ENCODE measurements around the gene CLIP1.
"Not testable (repeated sequence)": the region's sequence is repeated elsewhere in the genome, so short reads cannot be mapped to it uniquely, and the experiment has no call there.

The CLIP1 gene

GRCh38 chr12:122437656-122438121 lies 15.2 kb upstream of the CLIP1 start:
- Histone ChIP-seq H3K79me2 (ENCODE audit: low read length) (no peaks in the 10 kb centered on the region), H3K9ac (ENCODE audit: low read length) (no peak overlapping the region), H3K36me3 (replicated peaks; ENCODE audit: low read depth, low read length) (no peaks in the 10 kb centered on the region), H3K4me3 (ENCODE audit: low read length) (no peak overlapping the region), H3K27ac (ENCODE audit: low read length) (no peak overlapping the region), H2AFZ (ENCODE audit: low read depth, low read length) (no peak overlapping the region), H3K27me3 (ENCODE audit: low read depth, low read length) (no peaks in the 10 kb centered on the region), H4K20me1 (ENCODE audit: insufficient read depth, low read length) (no peaks in the 10 kb centered on the region), H3K4me1 (ENCODE audit: low read length) (no peaks in the 10 kb centered on the region), H3K4me2 (ENCODE audit: low read length) (no peak overlapping the region), H3K9me3 (ENCODE audit: insufficient read depth, low read length) (no peaks in the 10 kb centered on the region)
- no peak for TF ChIP-seq EZH2phosphoT487 (IDR thresholded peaks at IDR 0.05; ENCODE audit: low read depth)
- no peak for TF ChIP-seq CTCF (IDR thresholded peaks at IDR 0.05; ENCODE audit: low read depth, low read length)

DNA sequence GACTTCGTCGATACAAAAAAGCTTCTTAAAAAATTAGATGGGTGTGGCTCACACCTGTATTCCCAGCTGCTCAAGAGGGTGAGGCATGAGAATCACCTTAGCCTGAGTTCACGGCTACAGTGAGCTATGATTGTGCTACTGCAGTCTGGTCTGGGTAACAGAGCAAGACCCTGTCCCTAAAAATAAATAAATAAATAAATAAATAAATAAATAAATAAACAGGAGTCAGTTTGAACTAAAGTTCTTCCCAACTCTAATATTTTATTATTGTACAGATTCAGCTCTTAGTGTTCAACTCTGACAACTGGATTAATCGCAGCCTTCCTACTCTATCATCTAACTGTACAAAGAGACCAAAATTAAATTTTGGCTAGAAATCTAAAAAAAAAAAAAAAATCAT lies 12.7 kb upstream of the CLIP1 start:
- Histone ChIP-seq H3K27ac (ENCODE audit: low read length) (no peak overlapping the region), H3K4me2 (ENCODE audit: low read length) (no peak overlapping the region), H3K4me3 (ENCODE audit: low read length) (no peak overlapping the region), H2AFZ (ENCODE audit: low read depth, low read length) (no peak overlapping the region), H3K9me3 (ENCODE audit: insufficient read depth, low read length) (no peaks in the 10 kb centered on the region), H3K79me2 (ENCODE audit: low read length) (no peaks in the 10 kb centered on the region), H3K36me3 (replicated peaks; ENCODE audit: low read depth, low read length) (no peaks in the 10 kb centered on the region), H3K4me1 (ENCODE audit: low read length) (no peaks in the 10 kb centered on the region), H3K27me3 (ENCODE audit: low read depth, low read length) (no peaks in the 10 kb centered on the region), H4K20me1 (ENCODE audit: insufficient read depth, low read length) (no peaks in the 10 kb centered on the region), H3K9ac (ENCODE audit: low read length) (no peak overlapping the region)
- no peak for TF ChIP-seq EZH2phosphoT487 (IDR thresholded peaks at IDR 0.05; ENCODE audit: low read depth)
- TF ChIP-seq CTCF (IDR thresholded peaks at IDR 0.05; ENCODE audit: low read depth, low read length) = no peak

DNA sequence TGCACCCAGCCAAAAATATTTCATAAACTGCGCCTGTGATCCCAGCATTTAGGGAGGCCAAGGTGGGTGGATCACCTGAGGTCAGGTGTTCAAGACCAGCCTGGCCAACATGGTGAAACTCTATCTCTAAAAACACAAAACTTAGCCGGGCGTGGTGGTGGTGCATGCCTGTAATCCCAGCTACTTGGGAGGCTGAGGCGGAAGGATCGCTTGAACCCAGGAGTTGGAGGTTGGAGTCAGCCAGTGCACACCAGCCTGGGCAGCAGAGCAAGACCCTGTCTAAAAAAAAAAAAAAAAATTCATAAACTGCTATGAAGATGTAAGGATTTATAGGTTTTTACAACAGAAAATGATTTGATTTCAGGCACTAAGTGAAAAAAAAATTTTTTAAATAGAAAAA lies 6.6 kb upstream of the CLIP1 start:
- H3K79me2 ChIP-seq (ENCODE audit: low read length); H3K4me1 ChIP-seq (ENCODE audit: low read length); H3K27me3 ChIP-seq (ENCODE audit: low read depth, low read length); H3K4me2 ChIP-seq (ENCODE audit: low read length); H2AFZ ChIP-seq (ENCODE audit: low read depth, low read length); H3K9me3 ChIP-seq (ENCODE audit: insufficient read depth, low read length); H3K36me3 ChIP-seq (replicated peaks; ENCODE audit: low read depth, low read length); H3K9ac ChIP-seq (ENCODE audit: low read length); H4K20me1 ChIP-seq (ENCODE audit: insufficient read depth, low read length); H3K27ac ChIP-seq (ENCODE audit: low read length); H3K4me3 ChIP-seq (ENCODE audit: low read length): not testable (repeated sequence)

- Histone ChIP-seq H3K9ac (ENCODE audit: low read length) (no peak overlapping the region), H3K4me1 (ENCODE audit: low read length) (peaks cover 11% of the 10 kb centered on the region), H3K27me3 (ENCODE audit: low read depth, low read length) (peaks cover 6% of the 10 kb centered on the region; the same call in 1 of the 2 replicates), H3K4me3 (ENCODE audit: low read length) (no peak overlapping the region), H3K79me2 (ENCODE audit: low read length) (no peaks in the 10 kb centered on the region), H3K9me3 (ENCODE audit: insufficient read depth, low read length) (no peaks in the 10 kb centered on the region), H4K20me1 (ENCODE audit: insufficient read depth, low read length) (no peaks in the 10 kb centered on the region), H2AFZ (ENCODE audit: low read depth, low read length) (no peak overlapping the region), H3K36me3 (replicated peaks; ENCODE audit: low read depth, low read length) (no peaks in the 10 kb centered on the region), H3K4me2 (ENCODE audit: low read length) (no peak overlapping the region), H3K27ac (ENCODE audit: low read length) (no peak overlapping the region)
- TF ChIP-seq CTCF (IDR thresholded peaks at IDR 0.05; ENCODE audit: low read depth, low read length) (no peak), EZH2phosphoT487 (IDR thresholded peaks at IDR 0.05; ENCODE audit: low read depth) (no peak)
Observed at GRCh38 chr12:122427403-122427802, 4.9 kb upstream of the CLIP1 start.
